SHP77 treated with DMSO at 0.1 percent for 48 hours (cell line): ENCODE data around the gene CCDC92.

Experiments
- DNase-seq: peaks from one replicate; lab custom pipeline; 2025; lab: John Stamatoyannopoulos, UW

Gene CCDC92

DNA sequence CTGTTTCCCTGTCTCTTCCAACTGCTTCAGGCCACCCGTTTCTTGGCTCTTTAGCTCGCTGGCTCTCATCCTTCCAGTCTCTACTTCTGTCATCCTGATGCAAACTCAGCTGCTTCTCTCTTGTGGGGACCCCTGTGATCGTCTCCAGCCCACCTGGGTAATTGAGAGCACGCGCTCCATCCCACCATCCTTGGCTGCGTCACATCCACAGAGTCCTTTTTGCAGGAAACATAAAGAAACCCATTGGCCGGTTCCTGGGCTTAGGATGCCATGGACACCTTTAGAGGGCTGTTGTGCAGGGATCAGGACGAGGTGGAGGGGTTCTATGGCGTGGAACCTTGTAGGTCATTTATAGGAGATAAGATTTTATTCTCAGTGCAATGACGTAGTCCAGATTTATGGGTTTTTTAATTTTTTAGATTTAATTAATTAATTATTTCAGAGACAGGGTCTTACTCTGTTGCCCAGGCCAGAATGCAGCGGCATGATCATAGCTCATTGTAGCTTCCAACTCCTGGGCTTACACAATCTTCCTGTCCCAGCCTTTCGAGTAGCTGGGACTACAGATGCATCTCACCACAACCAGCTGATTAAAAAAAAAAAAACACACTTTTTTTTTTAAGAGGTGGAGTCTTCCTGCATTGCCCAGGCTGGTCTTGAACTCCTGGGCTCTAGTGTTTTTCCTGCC is 82.6 kb downstream of the CCDC92 start:
- no peak for DNase-seq

DNA sequence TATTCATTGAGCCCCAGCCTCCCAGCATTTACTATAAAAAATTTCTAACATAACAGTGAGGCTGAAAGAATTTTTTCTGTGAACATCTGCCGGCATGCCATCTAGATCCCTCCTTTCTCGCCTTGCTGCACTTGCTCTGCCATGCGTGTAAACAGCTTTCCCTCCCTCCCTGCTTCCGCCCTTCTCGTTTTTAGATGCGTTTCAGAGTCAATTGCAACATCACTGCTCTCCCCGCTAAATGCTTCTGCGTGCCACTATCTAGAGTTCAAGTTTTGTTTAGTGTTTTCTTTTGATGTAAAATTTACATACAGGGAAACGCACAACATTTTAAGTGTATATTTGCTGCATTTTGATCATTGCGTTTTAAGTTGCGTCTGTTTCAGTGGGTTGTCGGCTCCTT is 83.6 kb downstream of the CCDC92 start:
- no peak for DNase-seq

DNA sequence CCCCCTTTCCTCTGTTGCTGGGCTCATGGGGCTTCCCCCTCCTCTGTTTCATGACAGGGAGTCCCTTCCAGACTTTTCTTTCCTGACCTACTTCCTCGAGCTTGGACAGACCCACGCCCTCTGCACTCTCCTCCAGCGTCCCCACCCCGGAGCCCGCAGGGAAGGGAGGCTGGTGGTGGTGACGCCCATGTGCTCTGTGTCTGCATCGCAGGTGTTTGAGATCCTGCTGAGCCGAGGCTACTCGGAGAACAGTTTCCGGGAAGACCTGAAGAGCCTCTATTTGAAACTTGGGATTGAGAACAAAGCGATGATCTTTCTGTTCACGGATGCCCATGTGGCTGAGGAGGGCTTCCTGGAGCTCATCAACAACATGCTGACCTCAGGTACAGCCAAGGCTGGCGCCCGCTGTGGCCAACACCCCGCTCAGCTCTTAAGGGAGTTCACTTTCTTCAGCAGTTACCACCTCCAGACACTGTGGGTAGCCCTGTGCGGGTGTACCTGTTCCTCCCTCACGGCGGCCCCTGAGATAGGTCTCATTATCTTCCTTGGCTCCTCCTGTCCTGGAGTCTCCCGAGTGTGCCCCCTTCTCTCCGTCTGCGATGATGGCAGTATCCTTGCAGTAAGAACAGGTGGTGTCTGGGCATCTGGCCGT is 85.6 kb downstream of the CCDC92 start:
- no peak for DNase-seq

DNA sequence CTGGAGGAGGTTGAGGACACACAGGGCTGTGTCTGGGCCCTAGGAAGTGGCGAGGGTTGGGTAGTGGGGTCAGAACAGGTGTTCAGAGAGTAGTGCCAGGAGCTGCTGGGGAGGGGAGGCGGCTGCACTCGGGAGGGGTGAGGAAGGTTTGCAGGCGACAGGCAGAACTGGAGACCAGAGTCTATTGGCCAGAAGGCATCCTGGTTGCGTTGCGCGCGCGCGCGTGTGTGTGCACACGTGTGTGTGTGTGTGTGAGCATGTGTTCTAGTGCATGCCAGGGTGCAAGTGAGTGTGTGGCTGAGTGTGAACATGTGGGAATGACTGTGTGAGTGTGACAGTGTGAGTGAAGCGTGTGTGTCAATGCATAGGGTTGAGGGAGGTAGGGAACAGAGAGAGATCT is 86.4 kb downstream of the CCDC92 start:
- DNase-seq, result no peak
